B cell (primary cell): ENCODE results near the gene POLR2C.

Experiments
- CTCF ChIP-seq: fragments of 200-600 bp; IDR thresholded peaks from one replicate; pipeline ENCODE4 v1.8.0; 2022; ENCODE audit warnings: antibody characterized with exemption, mild to moderate bottlenecking
- EZH2 ChIP-seq: IDR thresholded peaks from 2 replicates; pipeline ENCODE4 v1.6.1; 2012; ENCODE audit warnings: borderline replicate concordance, low read depth, mild to moderate bottlenecking, moderate library complexity, low read length; ENCODE audit not compliant: insufficient read depth, poor library complexity, severe bottlenecking

GRCh38 chr16:57462978-57463362 lies 491 bp downstream of the POLR2C start:
- no peak for TF ChIP-seq CTCF
- no peak for TF ChIP-seq EZH2
